Ishikawa (cell line): Measurements from ENCODE around the gene CDRT15.

Experiments
- CEBPB ChIP-seq: IDR thresholded peaks from 2 replicates; pipeline ENCODE4 v1.6.1; 2012
- CREB1 ChIP-seq: IDR thresholded peaks from 2 replicates; pipeline ENCODE4 v1.6.1; 2012; ENCODE audit warnings: low read depth
- EGR1 ChIP-seq: IDR thresholded peaks from 2 replicates; pipeline ENCODE4 v1.6.1; 2012
- EP300 ChIP-seq: IDR thresholded peaks from 2 replicates; pipeline ENCODE4 v1.6.1; 2012; ENCODE audit warnings: borderline replicate concordance
- FOXM1 ChIP-seq: IDR thresholded peaks from 2 replicates; pipeline ENCODE4 v1.6.1; 2012; ENCODE audit warnings: low read depth, borderline replicate concordance
- NFIC ChIP-seq: IDR thresholded peaks from 2 replicates; pipeline ENCODE4 v1.6.1; 2012
- RAD21 ChIP-seq: IDR thresholded peaks from 2 replicates; pipeline ENCODE4 v1.6.1; 2012; ENCODE audit warnings: low read depth
- TAF1 ChIP-seq: IDR thresholded peaks from 2 replicates; pipeline ENCODE4 v1.6.1; 2012; ENCODE audit warnings: low read depth, mild to moderate bottlenecking
- TCF12 ChIP-seq: IDR thresholded peaks from 2 replicates; pipeline ENCODE4 v1.6.1; 2012; ENCODE audit warnings: low read depth
- TEAD4 ChIP-seq: IDR thresholded peaks from 2 replicates; pipeline ENCODE4 v1.6.1; 2012
- USF1 ChIP-seq: IDR thresholded peaks from 2 replicates; pipeline ENCODE4 v1.6.1; 2012
- YY1 ChIP-seq: IDR thresholded peaks from 2 replicates; pipeline ENCODE4 v1.6.1; 2012; ENCODE audit warnings: low read depth
- ZBTB7A ChIP-seq: IDR thresholded peaks from 2 replicates; pipeline ENCODE4 v1.6.1; 2012; ENCODE audit warnings: low read depth
- TF ChIP-seq, protein P1 (sequence below): IDR thresholded peaks from 2 replicates; pipeline ENCODE4 v1.6.1; 2012; ENCODE audit warnings: low read depth, mild to moderate bottlenecking
- TF ChIP-seq, protein P2 (sequence below): IDR thresholded peaks from 2 replicates; pipeline ENCODE4 v1.6.1; 2012

CDRT15 gene

DNA sequence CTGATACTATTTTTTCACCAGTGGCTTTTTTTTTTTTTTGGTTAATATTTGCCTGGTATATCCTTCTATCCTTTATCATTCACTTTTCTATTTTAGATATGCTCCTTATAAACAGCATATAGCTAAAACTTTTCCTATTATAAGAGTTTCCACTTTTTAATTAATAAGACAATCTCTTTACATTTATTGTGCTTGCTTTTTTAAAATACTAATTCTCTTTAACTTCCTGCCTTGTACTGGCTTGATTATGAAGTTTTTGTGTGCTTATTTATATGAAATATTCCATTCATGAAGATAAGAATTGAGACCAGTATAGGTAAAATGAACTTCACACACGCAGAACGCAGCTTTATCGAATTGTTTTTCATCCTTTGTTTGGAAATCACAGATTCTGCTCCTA lies 9.0 kb upstream of the CDRT15 start:
- TF ChIP-seq YY1: no peak
- TF ChIP-seq, protein P1, sequence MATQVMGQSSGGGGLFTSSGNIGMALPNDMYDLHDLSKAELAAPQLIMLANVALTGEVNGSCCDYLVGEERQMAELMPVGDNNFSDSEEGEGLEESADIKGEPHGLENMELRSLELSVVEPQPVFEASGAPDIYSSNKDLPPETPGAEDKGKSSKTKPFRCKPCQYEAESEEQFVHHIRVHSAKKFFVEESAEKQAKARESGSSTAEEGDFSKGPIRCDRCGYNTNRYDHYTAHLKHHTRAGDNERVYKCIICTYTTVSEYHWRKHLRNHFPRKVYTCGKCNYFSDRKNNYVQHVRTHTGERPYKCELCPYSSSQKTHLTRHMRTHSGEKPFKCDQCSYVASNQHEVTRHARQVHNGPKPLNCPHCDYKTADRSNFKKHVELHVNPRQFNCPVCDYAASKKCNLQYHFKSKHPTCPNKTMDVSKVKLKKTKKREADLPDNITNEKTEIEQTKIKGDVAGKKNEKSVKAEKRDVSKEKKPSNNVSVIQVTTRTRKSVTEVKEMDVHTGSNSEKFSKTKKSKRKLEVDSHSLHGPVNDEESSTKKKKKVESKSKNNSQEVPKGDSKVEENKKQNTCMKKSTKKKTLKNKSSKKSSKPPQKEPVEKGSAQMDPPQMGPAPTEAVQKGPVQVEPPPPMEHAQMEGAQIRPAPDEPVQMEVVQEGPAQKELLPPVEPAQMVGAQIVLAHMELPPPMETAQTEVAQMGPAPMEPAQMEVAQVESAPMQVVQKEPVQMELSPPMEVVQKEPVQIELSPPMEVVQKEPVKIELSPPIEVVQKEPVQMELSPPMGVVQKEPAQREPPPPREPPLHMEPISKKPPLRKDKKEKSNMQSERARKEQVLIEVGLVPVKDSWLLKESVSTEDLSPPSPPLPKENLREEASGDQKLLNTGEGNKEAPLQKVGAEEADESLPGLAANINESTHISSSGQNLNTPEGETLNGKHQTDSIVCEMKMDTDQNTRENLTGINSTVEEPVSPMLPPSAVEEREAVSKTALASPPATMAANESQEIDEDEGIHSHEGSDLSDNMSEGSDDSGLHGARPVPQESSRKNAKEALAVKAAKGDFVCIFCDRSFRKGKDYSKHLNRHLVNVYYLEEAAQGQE: no peak
- no peak for TF ChIP-seq CREB1
- no peak for TF ChIP-seq FOXM1
- no peak for TF ChIP-seq TAF1
- TF ChIP-seq EGR1: no peak
- no peak for TF ChIP-seq USF1
- TF ChIP-seq TCF12: no peak
- TF ChIP-seq, protein P2, sequence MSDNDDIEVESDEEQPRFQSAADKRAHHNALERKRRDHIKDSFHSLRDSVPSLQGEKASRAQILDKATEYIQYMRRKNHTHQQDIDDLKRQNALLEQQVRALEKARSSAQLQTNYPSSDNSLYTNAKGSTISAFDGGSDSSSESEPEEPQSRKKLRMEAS: no peak
- TF ChIP-seq RAD21: no peak
- TF ChIP-seq ZBTB7A: no peak
- TF ChIP-seq TEAD4: no peak
- TF ChIP-seq NFIC: no peak
- TF ChIP-seq EP300: no peak
- TF ChIP-seq CEBPB: no peak

- no peak for TF ChIP-seq EGR1
- no peak for TF ChIP-seq TCF12
- no peak for TF ChIP-seq TEAD4
- TF ChIP-seq, protein P2: no peak
- TF ChIP-seq ZBTB7A: no peak
- TF ChIP-seq EP300: no peak
- no peak for TF ChIP-seq YY1
- no peak for TF ChIP-seq USF1
- TF ChIP-seq CEBPB: no peak
- no peak for TF ChIP-seq NFIC
- no peak for TF ChIP-seq TAF1
- no peak for TF ChIP-seq RAD21
- TF ChIP-seq, protein P1: no peak
- TF ChIP-seq CREB1: no peak
- no peak for TF ChIP-seq FOXM1
Measured at GRCh38 chr17:14245002-14245401, 8.3 kb upstream of the CDRT15 start.

GRCh38 chr17:14228903-14229302 lies 7.8 kb downstream of the CDRT15 start:
- no peak for TF ChIP-seq TCF12
- no peak for TF ChIP-seq CREB1
- TF ChIP-seq, protein P2: no peak
- TF ChIP-seq, protein P1: no peak
- no peak for TF ChIP-seq TEAD4
- TF ChIP-seq ZBTB7A: no peak
- no peak for TF ChIP-seq CEBPB
- TF ChIP-seq NFIC: no peak
- no peak for TF ChIP-seq USF1
- no peak for TF ChIP-seq FOXM1
- no peak for TF ChIP-seq YY1
- TF ChIP-seq EGR1: no peak
- no peak for TF ChIP-seq TAF1
- no peak for TF ChIP-seq EP300
- no peak for TF ChIP-seq RAD21

GRCh38 chr17:14227052-14227451 lies 9.6 kb downstream of the CDRT15 start:
- TF ChIP-seq TCF12 (no peak), ZBTB7A (no peak), NFIC (no peak), EGR1 (no peak), USF1 (no peak), CREB1 (no peak), FOXM1 (no peak), RAD21 (no peak), YY1 (no peak), CEBPB (no peak), TAF1 (no peak)
- TF ChIP-seq, protein P2: no peak
- TF ChIP-seq, protein P1: no peak
